Gastrocnemius medialis (tissue), 4 donors: ENCODE data around the gene DMD. TPM values are rescaled to one million over a fixed set of nuclear protein-coding genes. Genes with fewer than 3 reads are reported as not detected.

Experiments
- ATAC-seq, 2 donors: fragments of 150-250 bp; one replicate each; pipeline ENCODE4 v1.9.1; 2016
- DNase-seq, 2 donors: peaks; one replicate each; pipeline ENCODE4 v3.0.0-alpha.2; 2019
- H3K27ac ChIP-seq, 4 donors: fragments of 200-600 bp; sonication (generic); 1 replicate in 1 of 4; 2 replicates in 3 of 4; pipeline ENCODE4 v1.5.1; 2016 to 2018; ENCODE audit warnings: mild to moderate bottlenecking in 2 of 4, moderate library complexity in 1 of 4
- H3K27me3 ChIP-seq, 3 donors: fragments of 200-600 bp; sonication (generic) in 2 of 3; 1 replicate in 1 of 3; 2 replicates in 2 of 3; pipeline versions ENCODE4 v1.5.1 to v1.6.0; 2016 to 2019; ENCODE audit warnings: mild to moderate bottlenecking in 1 of 3, moderate library complexity in 1 of 3
- H3K36me3 ChIP-seq, 2 donors: fragments of 200-600 bp; sonication (generic) in 1 of 2; one replicate each; pipeline ENCODE4 v1.5.1; 2017 to 2018
- H3K4me1 ChIP-seq, 2 donors: fragments of 200-600 bp; sonication (generic) in 1 of 2; one replicate each; pipeline ENCODE4 v1.5.1; 2016 to 2017; ENCODE audit warnings: mild to moderate bottlenecking in 2 of 2
- H3K4me3 ChIP-seq, 4 donors: fragments of 200-600 bp; sonication (generic) in 3 of 4; 1 replicate in 1 of 4; 2 replicates in 3 of 4; pipeline ENCODE4 v1.5.1; 2016 to 2019; ENCODE audit warnings: mild to moderate bottlenecking in 2 of 4
- H3K9me3 ChIP-seq, 3 donors: fragments of 200-600 bp; sonication (generic) in 2 of 3; 1 replicate in 1 of 3; 2 replicates in 2 of 3; pipeline ENCODE4 v1.5.1; 2016 to 2019
- CTCF ChIP-seq, 5 experiments: fragments of 450-650 bp in 3 of 5; fragments of 200-600 bp in 2 of 5; sonication (generic) in 2 of 5; IDR thresholded peaks in 4 of 5; conservative IDR thresholded peaks in 1 of 5; 1 replicate in 4 of 5; 2 replicates in 1 of 5; pipeline ENCODE4 v1.5.1; 2016 to 2019; ENCODE audit warnings: antibody characterized with exemption in 5 of 5, mild to moderate bottlenecking in 3 of 5, moderate library complexity in 3 of 5
- POLR2A ChIP-seq, 2 donors: fragments of 450-650 bp; IDR thresholded peaks; one replicate each; pipeline ENCODE4 v1.6.1; 2017; ENCODE audit warnings: antibody characterized with exemption in 2 of 2, mild to moderate bottlenecking in 2 of 2, moderate library complexity in 2 of 2
- in situ Hi-C, 4 donors: fragments of 200-750 bp; cut with MboI; loops; one replicate each; pipeline versions ENCODE4 v1.15.0 to v1.8.0; 2017; ENCODE audit warnings: low sequenced_read_pairs in 4 of 4
- intact Hi-C: fragments of 100-400 bp; cut with DNase I; formaldehyde crosslinking; loops from one replicate; pipeline ENCODE4 v1.15.1; 2023; ENCODE audit warnings: low total_unique reads
- total RNA-seq, 4 donors: library from RNA; depleted of rRNA; stranded (reverse); fragments of >200 nt; gene quantifications; one replicate each; pipeline versions ENCODE4 v1.1.0 to v1.2.3, GENCODE V29; 2016

DMD gene
- total RNA-seq, 4 donors from 2014 or later = 53.5 to 201 (median 98.9) TPM

GRCh38 chrX:32804034-32804433, 407.3 kb downstream of the DMD start:
- Histone ChIP-seq H3K9me3 (no peaks in the 10 kb centered on the region), H3K27me3 (no peaks in the 10 kb centered on the region), H3K27ac (no peak overlapping the region), H3K4me1 (no peaks in the 10 kb centered on the region), H3K36me3 (no peaks in the 10 kb centered on the region), H3K4me3 (no peak overlapping the region)
- in situ Hi-C loops (no loop called here), intact Hi-C loops (no loop called here)
- DNase-seq (no peak), ATAC-seq (no peak)
- TF ChIP-seq POLR2A (IDR thresholded peaks at IDR 0.05) (no peak), CTCF (IDR thresholded peaks at IDR 0.05 in 4 of 5, conservative IDR thresholded peaks at IDR 0.05 in 1 of 5) (no peak)

GRCh38 chrX:32798990-32799389, 412.4 kb downstream of the DMD start:
- H3K27ac ChIP-seq = peak overlapping the region in 2 of 4 donors; percentile 47 to 58
- TF ChIP-seq CTCF (IDR thresholded peaks at IDR 0.05 in 4 of 5, conservative IDR thresholded peaks at IDR 0.05 in 1 of 5) = no peak

GRCh38 chrX:32788936-32789335, 422.4 kb downstream of the DMD start:
- H3K4me3 ChIP-seq = no peak overlapping the region
- no peaks in the 10 kb centered on the region for H3K36me3 ChIP-seq
- H3K4me1 ChIP-seq = peaks cover 5 to 14% of the 10 kb centered on the region in 2 donors
- no peaks in the 10 kb centered on the region for H3K9me3 ChIP-seq
- intact Hi-C loops = no loop called here
- DNase-seq (no peak), ATAC-seq (peak in 1 of 2 donors; percentile 75)
- in situ Hi-C loops = no loop called here
- H3K27me3 ChIP-seq = no peaks in the 10 kb centered on the region
- peak overlapping the region; percentile 20 to 51 (median 22) for H3K27ac ChIP-seq
- TF ChIP-seq CTCF (IDR thresholded peaks at IDR 0.05 in 4 of 5, conservative IDR thresholded peaks at IDR 0.05 in 1 of 5) = no peak
- no peak for TF ChIP-seq POLR2A (IDR thresholded peaks at IDR 0.05)

More at GRCh38 chrX:32798990-32799389, 412.4 kb downstream of the DMD start:
- no peak overlapping the region for H3K4me3 ChIP-seq
- ATAC-seq (no peak), DNase-seq (no peak)
- H3K27me3 ChIP-seq = no peaks in the 10 kb centered on the region
- intact Hi-C loops (no loop called here), in situ Hi-C loops (no loop called here)
- no peaks in the 10 kb centered on the region for H3K4me1 ChIP-seq
- no peaks in the 10 kb centered on the region for H3K36me3 ChIP-seq
- H3K9me3 ChIP-seq = no peaks in the 10 kb centered on the region

- no peak overlapping the region for H3K27ac ChIP-seq
- no peak for ATAC-seq
- in situ Hi-C loops (no loop called here), intact Hi-C loops (no loop called here)
- TF ChIP-seq POLR2A (IDR thresholded peaks at IDR 0.05) (no peak), CTCF (IDR thresholded peaks at IDR 0.05 in 4 of 5, conservative IDR thresholded peaks at IDR 0.05 in 1 of 5) (no peak)
- no peaks in the 10 kb centered on the region for H3K36me3 ChIP-seq
- no peaks in the 10 kb centered on the region for H3K27me3 ChIP-seq
- no peaks in the 10 kb centered on the region for H3K4me1 ChIP-seq
- no peaks in the 10 kb centered on the region for H3K9me3 ChIP-seq
- H3K4me3 ChIP-seq = no peak overlapping the region
- DNase-seq = no peak
These were observed 431.2 kb downstream of the DMD start for GRCh38 chrX:32780109-32780508.

- DNase-seq (no peak), ATAC-seq (no peak)
- in situ Hi-C loops (no loop called here), intact Hi-C loops (loop anchor here (10.0 kb wide), 1 partner anchor 556 kb away; no protein-coding TSS in a partner anchor)
- Histone ChIP-seq H3K4me3 (no peak overlapping the region), H3K27me3 (no peaks in the 10 kb centered on the region), H3K9me3 (no peaks in the 10 kb centered on the region), H3K36me3 (no peaks in the 10 kb centered on the region), H3K4me1 (no peaks in the 10 kb centered on the region), H3K27ac (no peak overlapping the region)
- no peak for TF ChIP-seq CTCF (IDR thresholded peaks at IDR 0.05 in 4 of 5, conservative IDR thresholded peaks at IDR 0.05 in 1 of 5)
- TF ChIP-seq POLR2A (IDR thresholded peaks at IDR 0.05) = no peak
These were observed 432.4 kb downstream of the DMD start for GRCh38 chrX:32778965-32779364.
